NCI-H446 treated with DMSO at 0.1 percent for 48 hours (cell line): ENCODE measurements around the gene CASP7.

Source experiments
- DNase-seq: peaks from one replicate; lab custom pipeline; 2025; lab: John Stamatoyannopoulos, UW

Gene CASP7

GRCh38 chr10:113666682-113667252, 12.9 kb upstream of the CASP7 start:
- no peak for DNase-seq

DNA sequence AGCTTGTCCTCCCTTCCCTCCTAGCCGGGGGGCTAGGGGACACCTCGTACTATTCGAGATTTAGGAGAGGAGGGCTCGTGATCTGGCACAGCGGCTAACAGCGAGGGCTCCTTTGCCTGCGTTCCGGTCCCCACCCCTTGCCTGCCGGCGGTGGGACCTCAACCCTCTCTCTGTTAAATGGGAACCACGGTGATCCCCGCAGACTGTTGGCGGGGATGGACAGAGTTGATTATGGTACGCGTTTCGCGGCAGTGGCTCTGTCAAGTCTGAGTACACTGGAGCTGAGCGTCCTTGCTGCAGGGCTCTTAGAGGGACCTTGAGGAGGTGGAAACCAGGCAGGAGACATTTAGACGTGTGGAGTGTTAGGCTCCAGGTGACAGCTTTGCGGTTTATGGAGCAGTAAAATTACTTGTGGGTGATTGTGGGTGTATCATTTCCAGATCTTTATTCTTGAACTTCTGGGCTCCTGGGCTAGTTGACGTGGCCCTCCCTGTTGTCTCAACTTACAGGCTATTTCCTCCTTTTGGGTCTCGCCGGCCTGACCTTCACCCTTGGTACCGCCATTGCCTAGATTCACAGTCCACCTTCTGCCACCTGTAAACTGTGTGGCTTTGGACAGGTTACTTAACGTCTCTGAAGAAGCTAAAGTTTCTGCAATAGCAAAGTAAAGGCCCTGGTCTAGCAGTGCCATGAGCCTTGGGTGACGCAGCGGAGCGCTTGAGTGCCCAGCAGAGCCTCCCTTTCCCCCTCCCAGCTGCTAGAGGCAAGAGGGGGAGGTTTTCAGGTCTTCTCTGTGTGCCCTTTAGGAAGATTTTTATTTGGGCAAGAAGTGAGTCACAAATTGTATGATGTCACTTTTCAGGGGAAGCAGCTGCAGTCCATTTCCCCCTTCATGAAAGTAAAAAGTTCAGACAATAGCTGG, 739 bp downstream of the CASP7 start:
- no peak for DNase-seq

DNA sequence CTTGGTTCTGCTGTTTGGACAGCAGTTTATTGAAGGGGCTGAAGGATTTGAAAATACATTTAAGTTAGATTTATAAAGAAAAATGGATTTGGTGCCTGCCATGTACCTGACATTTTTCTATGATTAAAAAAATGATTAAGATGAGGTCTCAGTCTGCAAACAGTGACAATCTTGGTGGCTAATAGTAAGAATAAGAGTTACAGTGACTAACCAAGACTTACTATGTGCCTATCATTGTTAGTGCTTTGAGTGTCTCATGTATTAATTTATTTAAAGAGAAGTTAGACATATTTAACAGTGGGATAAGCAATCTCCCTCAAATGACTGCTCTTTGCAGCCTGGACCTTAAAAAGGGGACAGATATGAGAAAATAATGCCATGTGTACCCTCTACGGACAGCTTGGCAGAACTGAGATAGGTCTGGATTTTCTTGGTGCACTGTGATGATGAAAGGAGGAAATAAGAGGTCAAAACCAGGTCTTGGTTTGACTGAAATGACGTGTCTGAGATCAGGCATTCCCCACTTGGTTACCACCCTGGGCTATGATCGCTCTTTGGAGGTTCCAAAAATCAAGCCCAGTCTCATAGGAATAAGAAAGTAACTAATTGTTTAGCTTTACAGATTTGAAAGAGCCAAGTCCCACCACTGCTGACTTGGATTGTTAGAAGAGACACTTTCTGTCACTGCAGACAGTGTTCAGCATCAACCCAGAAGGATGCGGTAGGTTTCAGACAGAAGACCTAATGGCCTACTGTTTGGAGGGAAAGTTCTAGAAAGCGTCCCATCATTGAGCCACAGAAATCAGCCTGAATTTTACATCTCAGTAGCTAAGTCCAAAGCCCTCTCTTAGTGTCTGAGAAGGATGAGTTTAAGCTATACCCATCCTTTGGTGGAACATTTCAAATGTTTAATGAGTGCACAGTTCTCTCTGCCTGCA, 2.1 kb downstream of the CASP7 start:
- DNase-seq, result no peak

DNA sequence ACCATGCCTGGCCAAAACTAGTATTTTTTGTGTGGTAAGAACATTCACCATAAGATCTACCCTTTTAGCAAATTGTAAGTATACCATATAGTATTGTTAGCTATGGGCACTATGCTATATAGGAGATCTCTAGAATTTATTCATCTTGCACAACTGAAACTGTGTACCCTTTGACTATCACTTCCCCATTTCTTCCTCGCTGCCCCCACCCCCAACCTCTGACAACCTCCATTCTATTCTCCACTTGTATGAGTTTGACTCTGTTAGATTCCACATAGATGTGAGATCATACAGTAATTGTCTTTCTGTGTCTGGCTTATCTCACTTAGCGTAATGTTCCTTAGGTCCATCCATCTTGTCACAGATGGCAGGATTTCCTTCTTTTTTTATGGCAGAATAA, 3.6 kb downstream of the CASP7 start:
- no peak for DNase-seq

GRCh38 chr10:113686028-113686427, 6.3 kb downstream of the CASP7 start:
- no peak for DNase-seq

- DNase-seq, result no peak
Observed at GRCh38 chr10:113687037-113687436, 7.3 kb downstream of the CASP7 start.

- no peak for DNase-seq
Observed at GRCh38 chr10:113689057-113689456, 9.3 kb downstream of the CASP7 start.

DNA sequence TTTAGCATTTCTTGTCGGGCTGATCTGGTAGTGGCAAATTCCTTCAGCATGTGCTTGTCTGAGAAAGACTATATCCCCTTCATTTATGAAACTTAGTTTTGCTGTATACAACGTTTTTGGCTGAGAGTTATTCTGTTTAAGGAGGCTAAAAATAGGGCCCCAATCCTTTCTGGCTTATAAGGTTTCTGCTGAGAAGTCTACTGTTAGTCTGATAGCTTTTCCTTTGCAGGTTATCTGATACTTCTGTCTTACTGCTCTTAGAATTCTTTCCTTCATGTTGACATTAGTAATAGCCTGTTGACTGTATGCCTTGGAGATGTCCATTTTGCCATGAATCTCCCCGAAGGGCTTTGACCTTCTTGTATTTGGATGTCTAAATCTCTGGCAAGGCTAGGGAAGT, 9.9 kb downstream of the CASP7 start:
- no peak for DNase-seq

GRCh38 chr10:113690749-113691148, 11.0 kb downstream of the CASP7 start:
- DNase-seq, result no peak

GRCh38 chr10:113691381-113691780, 11.7 kb downstream of the CASP7 start:
- no peak for DNase-seq

DNA sequence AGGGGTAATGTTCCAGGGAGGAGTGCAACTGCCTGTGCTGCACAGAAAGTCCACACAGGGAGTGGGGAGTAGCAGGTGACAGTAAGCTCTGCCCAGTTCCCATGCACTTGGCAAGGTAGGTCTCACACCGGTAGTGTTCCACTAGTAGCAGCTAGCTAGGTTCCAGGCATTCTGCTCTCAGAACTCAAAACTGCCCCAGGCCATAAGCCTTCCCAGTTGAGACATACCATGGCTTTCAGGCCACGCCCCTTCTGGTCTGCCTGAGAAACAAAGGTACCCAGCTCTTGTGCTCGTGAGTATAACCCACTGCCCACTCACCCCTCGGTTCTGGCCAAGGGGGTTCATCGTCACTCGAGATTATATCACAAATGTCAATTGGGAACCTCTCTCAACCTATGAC, 12.6 kb downstream of the CASP7 start:
- DNase-seq, result no peak

GRCh38 chr10:113693348-113693747, 13.6 kb downstream of the CASP7 start:
- no peak for DNase-seq

- no peak for DNase-seq
Observed at GRCh38 chr10:113695691-113696090, 16.0 kb downstream of the CASP7 start.

DNA sequence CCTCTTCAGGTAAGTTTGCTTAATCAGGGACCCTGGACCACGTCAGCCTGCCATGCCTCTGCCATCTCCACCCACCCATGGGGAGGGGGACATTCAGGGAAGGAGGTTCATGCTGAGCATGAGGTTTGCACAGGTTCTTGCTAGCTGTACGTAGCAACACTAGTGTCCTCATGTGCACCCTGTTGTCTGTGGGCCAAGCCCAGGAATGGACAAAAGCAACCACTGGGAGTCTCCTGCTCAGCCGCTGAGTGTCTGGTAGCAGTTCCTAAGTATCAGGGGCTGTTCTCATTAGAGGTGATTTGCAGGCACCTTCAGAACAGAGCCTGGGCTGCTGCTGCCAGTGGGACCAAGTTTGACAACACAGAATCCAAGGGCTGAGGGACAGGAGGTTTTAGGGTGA, 17.9 kb downstream of the CASP7 start:
- no peak for DNase-seq

DNA sequence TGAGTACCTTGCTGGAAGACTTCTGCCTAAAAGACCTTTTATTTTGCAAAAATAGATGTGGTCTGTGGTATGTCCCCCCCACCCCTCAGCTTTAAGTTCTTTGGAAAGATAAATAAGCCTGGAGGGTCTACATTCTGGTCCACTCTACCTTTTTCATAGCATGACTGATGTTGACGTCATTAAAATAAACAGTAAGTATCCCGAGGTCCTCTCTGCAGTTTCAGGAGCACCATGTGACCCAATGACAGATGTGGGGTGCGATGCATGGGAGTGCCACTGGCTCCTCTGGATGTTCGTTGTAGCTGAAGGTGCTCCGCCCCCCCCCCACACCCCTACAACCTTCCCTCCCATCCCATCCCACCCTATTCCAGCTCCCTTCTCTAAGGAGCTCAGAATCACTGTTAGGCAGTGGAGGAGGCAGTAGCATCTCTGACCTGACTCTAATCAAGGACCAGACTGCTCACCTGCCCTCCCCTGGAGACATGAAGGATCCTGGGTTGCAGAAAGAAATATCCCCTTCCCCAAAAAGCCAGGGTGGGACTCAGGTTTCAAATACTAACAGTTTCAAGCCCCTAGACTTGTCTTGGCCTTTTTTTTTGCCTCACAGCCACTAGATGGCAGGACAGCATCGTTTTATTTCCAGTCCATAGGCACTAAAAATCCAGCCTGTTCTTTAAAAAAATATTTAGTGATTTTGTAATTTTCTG, 25.1 kb downstream of the CASP7 start:
- DNase-seq, result no peak

DNA sequence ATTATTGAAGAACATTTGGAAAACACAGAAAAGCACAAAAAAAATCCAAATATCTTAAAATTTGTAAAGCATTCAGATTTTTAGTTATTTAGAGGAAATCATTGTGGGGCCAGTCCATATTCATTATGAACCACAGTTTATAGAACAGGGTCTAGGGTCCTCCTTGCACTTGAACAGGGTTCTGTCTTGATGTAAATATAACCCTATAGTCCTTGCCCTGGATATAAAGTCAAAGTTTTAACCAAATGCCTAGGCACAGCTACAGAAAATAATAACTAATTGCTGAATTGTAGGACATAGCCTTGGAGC, 25.6 kb downstream of the CASP7 start:
- DNase-seq, result no peak

- DNase-seq, result no peak
Observed at GRCh38 chr10:113706623-113707022, 26.9 kb downstream of the CASP7 start.

DNA sequence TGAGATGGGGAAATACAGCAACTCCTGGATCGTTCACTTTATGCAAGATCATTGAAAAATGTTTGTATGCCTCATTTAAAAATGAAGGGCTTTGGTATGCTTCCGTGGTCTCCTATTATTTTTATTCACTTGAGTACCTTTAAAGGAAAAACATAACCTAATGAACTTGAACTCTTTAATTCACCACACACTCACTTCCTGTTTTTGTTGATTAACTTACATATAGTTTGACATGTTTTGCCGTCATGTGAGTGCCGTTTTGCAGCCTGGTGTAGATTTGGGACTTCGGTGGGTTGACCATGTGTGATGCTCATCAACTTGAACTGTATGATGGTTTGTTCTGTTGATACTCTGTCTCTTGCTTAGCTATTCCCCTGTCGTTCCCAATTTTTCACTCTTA, 28.9 kb downstream of the CASP7 start:
- no peak for DNase-seq

GRCh38 chr10:113709221-113709838, 29.6 kb downstream of the CASP7 start:
- DNase-seq, result no peak

- DNase-seq, result no peak
Observed at GRCh38 chr10:113711142-113711541, 31.4 kb downstream of the CASP7 start.

DNA sequence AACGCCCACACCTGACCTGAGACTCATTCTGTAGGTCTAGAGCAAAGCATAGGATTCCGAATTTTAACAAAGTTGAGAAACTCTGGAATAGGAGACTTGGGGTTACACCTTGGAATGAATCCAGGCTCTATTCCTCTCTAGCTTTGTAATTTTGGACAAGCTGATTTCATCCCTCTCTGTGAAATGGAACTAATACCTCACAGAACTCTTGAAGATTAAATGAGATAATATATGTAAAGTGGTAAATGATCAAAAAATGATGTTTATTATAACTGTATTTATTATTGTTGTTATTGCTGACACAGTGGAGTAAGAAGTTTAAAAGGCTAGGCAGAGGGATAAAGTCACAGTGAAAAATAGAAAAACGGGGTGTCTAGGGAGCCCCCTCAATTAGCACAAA, 32.3 kb downstream of the CASP7 start:
- no peak for DNase-seq
